T-helper 22 cell (primary cell): ENCODE results near the gene OR2A42.
"Not testable (repeated sequence)": the region's sequence is repeated elsewhere in the genome, so short reads cannot be mapped to it uniquely, and the experiment has no call there.

Experiments used
- DNase-seq: peaks from one replicate; pipeline ENCODE4 v3.0.0-alpha.2; 2020; ENCODE audit warnings: low read depth

OR2A42 gene

GRCh38 chr7:144239365-144239764, at the start of gene OR2A42:
OR2A42 (minus strand) TSS chr7:144239605; CDS start chr7:144232843, 6,762 bp downstream.
- DNase-seq: not testable (repeated sequence)

GRCh38 chr7:144287171-144287784, 47.9 kb upstream of the OR2A42 start:
- DNase-seq: not testable (repeated sequence)

- not testable (repeated sequence) for DNase-seq
Measured at GRCh38 chr7:144283716-144284115, 44.3 kb upstream of the OR2A42 start.

- DNase-seq: not testable (repeated sequence)
Measured at GRCh38 chr7:144282490-144282889, 43.1 kb upstream of the OR2A42 start.

- not testable (repeated sequence) for DNase-seq
Measured at GRCh38 chr7:144281981-144282380, 42.6 kb upstream of the OR2A42 start.

- not testable (repeated sequence) for DNase-seq
Measured at GRCh38 chr7:144280010-144280409, 40.6 kb upstream of the OR2A42 start.

- DNase-seq: not testable (repeated sequence)
Measured at GRCh38 chr7:144275281-144275680, 35.9 kb upstream of the OR2A42 start.

GRCh38 chr7:144269188-144269587, 29.8 kb upstream of the OR2A42 start, which contains the start of gene CTAGE8:
CTAGE8 (minus strand) TSS chr7:144269288; CDS start chr7:144269250, 38 bp downstream.
- DNase-seq: not testable (repeated sequence)

- not testable (repeated sequence) for DNase-seq
Measured at GRCh38 chr7:144264692-144265091, 25.3 kb upstream of the OR2A42 start, which contains the start of gene OR2A7. OR2A7 (minus strand) TSS chr7:144264792; CDS start chr7:144259628, 5,164 bp downstream.

GRCh38 chr7:144262128-144262527, 22.7 kb upstream of the OR2A42 start:
- DNase-seq: not testable (repeated sequence)

- DNase-seq: not testable (repeated sequence)
Measured at GRCh38 chr7:144259067-144259466, 19.7 kb upstream of the OR2A42 start.

- DNase-seq: no peak
Measured at GRCh38 chr7:144256112-144256511, 16.7 kb upstream of the OR2A42 start.

GRCh38 chr7:144255471-144255897, 16.1 kb upstream of the OR2A42 start:
- DNase-seq: no peak

GRCh38 chr7:144252307-144252706, 12.9 kb upstream of the OR2A42 start:
- not testable (repeated sequence) for DNase-seq

GRCh38 chr7:144247674-144248330, 8.4 kb upstream of the OR2A42 start:
- DNase-seq: not testable (repeated sequence)

- not testable (repeated sequence) for DNase-seq
Measured at GRCh38 chr7:144246967-144247366, 7.6 kb upstream of the OR2A42 start.

- not testable (repeated sequence) for DNase-seq
Measured at GRCh38 chr7:144245372-144245771, 6.0 kb upstream of the OR2A42 start.

- DNase-seq: not testable (repeated sequence)
Measured at GRCh38 chr7:144238530-144239082, 799 bp downstream of the OR2A42 start.

- not testable (repeated sequence) for DNase-seq
Measured at GRCh38 chr7:144233039-144233438, 6.4 kb downstream of the OR2A42 start.

GRCh38 chr7:144231027-144231426, 8.4 kb downstream of the OR2A42 start:
- DNase-seq: not testable (repeated sequence)

GRCh38 chr7:144228810-144229209, 10.6 kb downstream of the OR2A42 start:
- not testable (repeated sequence) for DNase-seq

- not testable (repeated sequence) for DNase-seq
Measured at GRCh38 chr7:144226866-144227265, 12.5 kb downstream of the OR2A42 start.

- DNase-seq: not testable (repeated sequence)
Measured at GRCh38 chr7:144223675-144224074, 15.7 kb downstream of the OR2A42 start.
